ENCODE results near the gene ACVR1. TPM values are rescaled to one million over a fixed set of nuclear protein-coding genes. Genes with fewer than 3 reads are reported as not detected.

ACVR1 gene
- total and polyA plus RNA-seq, 9 of the 15 experiments (the other 6 are each of a cell fraction or from before 2014, with no cell fraction given), result 3.8 to 14.3 (median 6.9) TPM

GRCh38 chr2:157905092-157905491 lies 29.0 kb upstream of the ACVR1 start:
- intact Hi-C loops (cut with micrococcal nuclease) (no loop called here), in situ Hi-C loops (cut with MboI) (loop anchor here (10.0 kb wide), 1 partner anchor 100 kb away; no protein-coding TSS in a partner anchor)
- ChIA-PET POLR2A (interaction anchor here (0.7 to 1.2 kb wide), 3 partner anchors 13 to 39 kb away, joined by 3 to 4 read pairs (median 3); no protein-coding TSS in a partner anchor), CTCF (ENCODE audit: low intra/inter-chr PET ratio) (no interaction called here)
- Histone ChIP-seq H2AFZ (ENCODE audit: low read depth, low read length) (no peak overlapping the region), H3K9ac (ENCODE audit: insufficient read depth in 1 of 2, low read depth in 2 of 2, low read length in 2 of 2) (no peak overlapping the region), H3K27me3 (ENCODE audit: control insufficient read depth in 2 of 2, insufficient read depth in 2 of 2, low read length in 2 of 2) (no peaks in the 10 kb centered on the region), H3K27ac (ENCODE audit: extremely low read depth, low read depth, low read length) (no peak overlapping the region), H4K20me1 (replicated peaks; ENCODE audit: control insufficient read depth, insufficient read depth, low read length) (no peaks in the 10 kb centered on the region), H3K4me1 (replicated peaks in 1 of 2; ENCODE audit: control insufficient read depth in 2 of 2, insufficient read depth in 2 of 2, low read length in 2 of 2) (peaks cover 6 to 21% of the 10 kb centered on the region in 2 experiments; a peak in 4 of 5 replicates), H3K36me3 (ENCODE audit: control insufficient read depth, insufficient read depth, low read length) (no peaks in the 10 kb centered on the region), H3K9me1 (ENCODE audit: control insufficient read depth, insufficient read depth, low read length) (no peaks in the 10 kb centered on the region), H3K4me3 (no peak overlapping the region), H3K9me3 (replicated peaks; ENCODE audit: control insufficient read depth, insufficient read depth, low read depth, low read length) (no peaks in the 10 kb centered on the region), H3K4me2 (ENCODE audit: insufficient read depth, low read length) (no peak overlapping the region), H3K79me2 (ENCODE audit: control insufficient read depth, insufficient read depth, low read length) (no peaks in the 10 kb centered on the region)
- TF ChIP-seq RAD21 (CRISPR knock-in tag; conservative IDR thresholded peaks at IDR 0.05 in 1 of 2, IDR thresholded peaks at IDR 0.05 in 1 of 2) (peak in 1 of 2 experiments; percentile 41; a peak in 2 of 4 replicates), VEZF1 (CRISPR knock-in tag; IDR thresholded peaks at IDR 0.05) (no peak)
- TF ChIP-seq, protein P1, sequence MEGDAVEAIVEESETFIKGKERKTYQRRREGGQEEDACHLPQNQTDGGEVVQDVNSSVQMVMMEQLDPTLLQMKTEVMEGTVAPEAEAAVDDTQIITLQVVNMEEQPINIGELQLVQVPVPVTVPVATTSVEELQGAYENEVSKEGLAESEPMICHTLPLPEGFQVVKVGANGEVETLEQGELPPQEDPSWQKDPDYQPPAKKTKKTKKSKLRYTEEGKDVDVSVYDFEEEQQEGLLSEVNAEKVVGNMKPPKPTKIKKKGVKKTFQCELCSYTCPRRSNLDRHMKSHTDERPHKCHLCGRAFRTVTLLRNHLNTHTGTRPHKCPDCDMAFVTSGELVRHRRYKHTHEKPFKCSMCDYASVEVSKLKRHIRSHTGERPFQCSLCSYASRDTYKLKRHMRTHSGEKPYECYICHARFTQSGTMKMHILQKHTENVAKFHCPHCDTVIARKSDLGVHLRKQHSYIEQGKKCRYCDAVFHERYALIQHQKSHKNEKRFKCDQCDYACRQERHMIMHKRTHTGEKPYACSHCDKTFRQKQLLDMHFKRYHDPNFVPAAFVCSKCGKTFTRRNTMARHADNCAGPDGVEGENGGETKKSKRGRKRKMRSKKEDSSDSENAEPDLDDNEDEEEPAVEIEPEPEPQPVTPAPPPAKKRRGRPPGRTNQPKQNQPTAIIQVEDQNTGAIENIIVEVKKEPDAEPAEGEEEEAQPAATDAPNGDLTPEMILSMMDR (IDR thresholded peaks at IDR 0.05 in 2 of 3, conservative IDR thresholded peaks at IDR 0.05 in 1 of 3; ENCODE audit: insufficient read depth in 2 of 3, low read depth in 1 of 3, low read length in 3 of 3), result peak in 1 of 3 experiments; percentile 31; a peak in 1 of 6 replicates
- WGBS (ENCODE audit: insufficient coverage, low coverage, missing lambda C conversion rate), result 65% methylated on average over 4 of the region's 4 CpGs
- ATAC-seq (no peak), DNase-seq (ENCODE audit: extremely low read depth in 1 of 4, low spot score in 3 of 4) (no peak), FAIRE-seq (no peak)
- BruUV-seq (replicated peaks), result no TSS peak

Data from K562 (cell line).